HCT116 (cell line): ENCODE results near the gene CCP110. TPM values are rescaled to one million over a fixed set of nuclear protein-coding genes. Genes with fewer than 3 reads are reported as not detected.

Experiments
- ATAC-seq: fragments of 200-7000 bp; cut with Tn5 transposase; 2 replicates; pipeline ENCODE4 v1.9.1; 2020; ENCODE audit warnings: mild to moderate bottlenecking, moderate library complexity
- BruUV-seq: library from RNA; stranded (reverse); fragments of 400-500 nt; replicated peaks from 2 replicates; lab custom pipeline; 2021; lab: Mats Ljungman, UMichigan
- CTCF ChIA-PET: fragments of 300-600 bp; sonication (Branson Sonifier 250); formaldehyde crosslinking; loops from one replicate; lab custom pipeline; 2021; ENCODE audit warnings: antibody characterized with exemption; lab: Charles Lee
- POLR2A ChIA-PET: fragments of 300-600, 350-600 bp; sonication (Branson Sonifier 250); formaldehyde crosslinking; loops from one replicate; lab custom pipeline; 2021; ENCODE audit warnings: antibody characterized with exemption; lab: Charles Lee
- RAD21 ChIA-PET, 2 experiments: fragments of 300-600 bp; sonication (Branson Sonifier 250); formaldehyde crosslinking; loops; one replicate each; lab custom pipeline; 2023; ENCODE audit warnings: low total read pairs in 2 of 2; ENCODE audit not compliant: uncharacterized antibody in 2 of 2, unreplicated experiment in 2 of 2, low non-redundant PET in 1 of 2; lab: Charles Lee
- DNase-seq: peaks from one replicate; pipeline ENCODE4 v3.0.0-alpha.2; 2010; ENCODE audit warnings: low read depth, low spot score
- H2AFZ ChIP-seq: fragments of 200-600 bp; shearing (Covaris generic), sonication (generic); 2 replicates; pipeline ENCODE4 v1.6.1; 2017; ENCODE audit warnings: low read depth, mixed run types, mixed read lengths, antibody characterized with exemption, low read length; ENCODE audit not compliant: poor library complexity, severe bottlenecking
- H3K27ac ChIP-seq: 2 replicates; pipeline ENCODE4 v1.5.1; 2012; ENCODE audit warnings: low read depth, low read length
- H3K27me3 ChIP-seq: fragments of 200-600 bp; sonication (generic); 2 replicates; pipeline ENCODE4 v1.6.1; 2016; ENCODE audit warnings: mixed run types, low read length, mixed read lengths; ENCODE audit not compliant: insufficient read depth
- H3K36me3 ChIP-seq, 2 experiments: fragments of 200-500 bp in 1 of 2; fragments of 200-600 bp in 1 of 2; sonication (Bioruptor generic) in 1 of 2; sonication (generic) in 1 of 2; 2 replicates each; pipeline versions ENCODE4 v1.5.1 to v1.6.1; 2014 to 2016; ENCODE audit warnings: low read length in 2 of 2, inconsistent platforms in 1 of 2, mixed read lengths in 1 of 2, mixed run types in 1 of 2; ENCODE audit not compliant: insufficient read depth in 2 of 2, control insufficient read depth in 1 of 2
- H3K4me1 ChIP-seq, 2 experiments: fragments of 200-600 bp in 1 of 2; sonication (generic) in 1 of 2; 2 replicates each; pipeline versions ENCODE4 v1.5.1 to v1.6.1; 2012 to 2017; ENCODE audit warnings: low read length in 2 of 2, inconsistent platforms in 1 of 2, mild to moderate bottlenecking in 1 of 2, mixed read lengths in 1 of 2, mixed run types in 1 of 2, moderate library complexity in 1 of 2; ENCODE audit not compliant: insufficient read depth in 2 of 2, control insufficient read depth in 1 of 2
- H3K4me2 ChIP-seq: fragments of 200-600 bp; sonication (generic); 2 replicates; pipeline ENCODE4 v1.6.1; 2017; ENCODE audit warnings: mixed run types, low read length, mixed read lengths
- H3K4me3 ChIP-seq, 2 experiments: fragments of 200-600 bp in 1 of 2; sonication (generic) in 1 of 2; replicated peaks in 1 of 2; 2 replicates each; pipeline ENCODE4 v1.5.1; 2011 to 2016; ENCODE audit warnings: low read length in 2 of 2, control low read depth in 1 of 2, low read depth in 1 of 2, mild to moderate bottlenecking in 1 of 2, mixed read lengths in 1 of 2, mixed run types in 1 of 2
- H3K79me2 ChIP-seq: fragments of 200-600 bp; sonication (generic); 2 replicates; pipeline ENCODE4 v1.6.1; 2017; ENCODE audit warnings: mild to moderate bottlenecking, mixed run types, low read length, moderate library complexity, mixed read lengths; ENCODE audit not compliant: insufficient read depth
- H3K9ac ChIP-seq: fragments of 200-600 bp; sonication (generic); 2 replicates; pipeline ENCODE4 v1.6.1; 2016; ENCODE audit warnings: low read length, mixed read lengths
- H3K9me2 ChIP-seq: fragments of 200-600 bp; sonication (generic), shearing (Covaris generic); 2 replicates; pipeline ENCODE4 v1.6.1; 2017; ENCODE audit warnings: mixed run types, mild to moderate bottlenecking, moderate library complexity; ENCODE audit not compliant: insufficient read depth
- H3K9me3 ChIP-seq, 2 experiments: fragments of 200-500 bp in 1 of 2; fragments of 200-600 bp in 1 of 2; sonication (Bioruptor generic) in 1 of 2; sonication (generic) in 1 of 2; 2 replicates each; pipeline ENCODE4 v1.6.1; 2014 to 2017; ENCODE audit warnings: low read length in 2 of 2, mixed read lengths in 2 of 2, inconsistent platforms in 1 of 2, low read depth in 1 of 2, mild to moderate bottlenecking in 1 of 2, mixed run types in 1 of 2, moderate library complexity in 1 of 2; ENCODE audit not compliant: control insufficient read depth in 1 of 2, insufficient read depth in 1 of 2
- H4K20me1 ChIP-seq: fragments of 200-600 bp; sonication (generic), shearing (Covaris generic); 2 replicates; pipeline ENCODE4 v1.6.1; 2017; ENCODE audit warnings: mixed run types, mild to moderate bottlenecking, moderate library complexity; ENCODE audit not compliant: insufficient read depth
- CTCF ChIP-seq, 3 experiments: fragments of 200-600 bp in 1 of 3; sonication (generic) in 1 of 3; IDR thresholded peaks in 2 of 3; conservative IDR thresholded peaks in 1 of 3; 2 replicates each; pipeline ENCODE4 v1.5.1; 2012 to 2017; ENCODE audit warnings: low read depth in 2 of 3, low read length in 2 of 3, antibody characterized with exemption in 1 of 3, borderline replicate concordance in 1 of 3, control low read depth in 1 of 3, mild to moderate bottlenecking in 1 of 3, mixed read lengths in 1 of 3, mixed run types in 1 of 3, moderate library complexity in 1 of 3; ENCODE audit not compliant: insufficient read depth in 1 of 3
- EZH2 ChIP-seq: fragments of 200-600 bp; sonication (generic); IDR thresholded peaks from 2 replicates; pipeline ENCODE4 v1.6.1; 2017; ENCODE audit warnings: antibody characterized with exemption, mixed run types
- EZH2phosphoT487 ChIP-seq: fragments of 200-600 bp; IDR thresholded peaks from 2 replicates; pipeline ENCODE4 v1.6.1; 2018; ENCODE audit warnings: antibody characterized with exemption, borderline replicate concordance
- RAD21 ChIP-seq: IDR thresholded peaks from 2 replicates; pipeline ENCODE4 v1.6.1; 2012; ENCODE audit warnings: low read depth, mild to moderate bottlenecking
- SIN3A ChIP-seq: IDR thresholded peaks from 2 replicates; pipeline ENCODE4 v1.6.1; 2012; ENCODE audit warnings: low read depth
- SRF ChIP-seq: IDR thresholded peaks from 2 replicates; pipeline ENCODE4 v1.6.1; 2012; ENCODE audit warnings: low read depth
- TCF7L2 ChIP-seq: IDR thresholded peaks from 2 replicates; pipeline ENCODE4 v1.7.0; 2011; ENCODE audit warnings: borderline replicate concordance, inconsistent platforms; ENCODE audit not compliant: insufficient read depth, insufficient read length; ENCODE audit errors: extremely low read depth
- YY1 ChIP-seq: IDR thresholded peaks from 2 replicates; pipeline ENCODE4 v1.6.1; 2011; ENCODE audit warnings: low read length, low read depth, moderate library complexity, mild to moderate bottlenecking; ENCODE audit not compliant: insufficient replicate concordance; ENCODE audit errors: extremely low read depth
- ZFX ChIP-seq: fragments of 450-650 bp; IDR thresholded peaks from 2 replicates; pipeline ENCODE4 v1.6.1; 2017
- intact Hi-C: fragments of 100-400 bp; cut with micrococcal nuclease; formaldehyde crosslinking; loops from 2 replicates; pipeline ENCODE4 v1.10.0; 2022
- total RNA-seq: library from RNA; stranded (reverse); gene quantifications from one replicate; pipeline ENCODE4 v1.2.1, GENCODE V29; 2021; ENCODE audit not compliant: unreplicated experiment

Gene CCP110
- total RNA-seq, 1 experiment from 2014 or later, result 21.4 TPM

GRCh38 chr16:19598805-19599510 is 75.2 kb downstream of the CCP110 start:
- DNase-seq, result no peak
- Histone ChIP-seq H3K36me3 (no peaks in the 10 kb centered on the region), H3K27me3 (no peaks in the 10 kb centered on the region), H3K4me2 (no peak overlapping the region), H3K79me2 (no peaks in the 10 kb centered on the region), H3K9ac (no peak overlapping the region), H3K27ac (no peak overlapping the region), H2AFZ (no peak overlapping the region), H3K9me3 (no peaks in the 10 kb centered on the region), H4K20me1 (no peaks in the 10 kb centered on the region), H3K4me3 (no peak overlapping the region), H3K4me1 (peaks cover 2 to 10% of the 10 kb centered on the region in 2 experiments; a peak in 1 of 4 replicates), H3K9me2 (no peaks in the 10 kb centered on the region)
- ChIA-PET RAD21 (interaction anchor here in 1 of 2 experiments (1.2 kb wide), 1 partner anchor 787 kb away, joined by 3 read pairs; no protein-coding TSS in a partner anchor), CTCF (interaction anchor here (0.6 to 4.9 kb wide), 7 partner anchors 9 to 701 kb away, joined by 3 to 70 read pairs (median 4); no protein-coding TSS in a partner anchor), POLR2A (interaction anchor here (1.6 kb wide), 1 partner anchor 15 kb away, joined by 3 read pairs; no protein-coding TSS in a partner anchor)
- TF ChIP-seq SRF (no peak), SIN3A (no peak), YY1 (no peak), CTCF (IDR thresholded peaks at IDR 0.05 in 2 of 3, conservative IDR thresholded peaks at IDR 0.05 in 1 of 3; ENCODE audit: borderline replicate concordance in 1 of 3, insufficient read depth in 1 of 3, low read depth in 2 of 3, low read length in 2 of 3) (no peak), EZH2phosphoT487 (no peak), ZFX (no peak), EZH2 (no peak), TCF7L2 (no peak), RAD21 (no peak)
- BruUV-seq, result no TSS peak
- intact Hi-C loops, result no loop called here
- no peak for ATAC-seq
